NCI-H2081 (cell line): Measurements from ENCODE around the gene FANK1.
"Not testable (repeated sequence)": the region's sequence is repeated elsewhere in the genome, so short reads cannot be mapped to it uniquely, and the experiment has no call there.

Experiments
- DNase-seq, 2 experiments: peaks; one replicate each; lab custom pipeline; 2025; lab: John Stamatoyannopoulos, UW

FANK1 gene

GRCh38 chr10:126022841-126023240, 126.5 kb downstream of the FANK1 start:
- DNase-seq, result no peak

GRCh38 chr10:126027692-126028091, 131.3 kb downstream of the FANK1 start:
- no peak for DNase-seq

GRCh38 chr10:126029999-126030398, 133.6 kb downstream of the FANK1 start:
- DNase-seq, result no peak

- DNase-seq, result no peak
These were observed 138.2 kb downstream of the FANK1 start for GRCh38 chr10:126034586-126034985.

- no peak for DNase-seq
These were observed 140.2 kb downstream of the FANK1 start for GRCh38 chr10:126036515-126036914.

- DNase-seq, result no peak
These were observed 141.6 kb downstream of the FANK1 start for GRCh38 chr10:126037946-126038345.

GRCh38 chr10:126041117-126041516, 144.8 kb downstream of the FANK1 start:
- DNase-seq, result no peak

GRCh38 chr10:126041804-126042231, 145.5 kb downstream of the FANK1 start:
- no peak for DNase-seq

- no peak for DNase-seq
These were observed 146.0 kb downstream of the FANK1 start for GRCh38 chr10:126042354-126042753.

GRCh38 chr10:126042906-126043305, 146.5 kb downstream of the FANK1 start:
- no peak for DNase-seq

- no peak for DNase-seq
These were observed 147.0 kb downstream of the FANK1 start for GRCh38 chr10:126043389-126043788.

GRCh38 chr10:126045861-126046260, 149.5 kb downstream of the FANK1 start:
- no peak for DNase-seq

GRCh38 chr10:126046831-126047230, 150.5 kb downstream of the FANK1 start:
- DNase-seq, result no peak

- DNase-seq, result not testable (repeated sequence)
These were observed 151.4 kb downstream of the FANK1 start for GRCh38 chr10:126047749-126048148.

- DNase-seq, result no peak
These were observed 153.7 kb downstream of the FANK1 start for GRCh38 chr10:126049759-126050700.

GRCh38 chr10:126052171-126052570, 155.8 kb downstream of the FANK1 start:
- DNase-seq, result no peak

- no peak for DNase-seq
These were observed 157.8 kb downstream of the FANK1 start for GRCh38 chr10:126054191-126054590.

- DNase-seq, result no peak
These were observed 161.1 kb downstream of the FANK1 start for GRCh38 chr10:126057494-126057893.

GRCh38 chr10:126058104-126058503, 161.7 kb downstream of the FANK1 start:
- DNase-seq, result no peak

GRCh38 chr10:126058507-126058906, 162.1 kb downstream of the FANK1 start:
- DNase-seq, result no peak
